Fibroblast of mammary gland (primary cell): ENCODE results near the gene FAM83E.

Source experiments
- DNase-seq: peaks from one replicate; pipeline ENCODE4 v3.0.0-alpha.2; 2010; ENCODE audit warnings: low read depth
- H3K4me3 ChIP-seq: 2 replicates; pipeline ENCODE4 v1.5.1; 2011; ENCODE audit warnings: low read depth, mild to moderate bottlenecking, low read length, moderate library complexity; ENCODE audit not compliant: control insufficient read depth
- CTCF ChIP-seq: conservative IDR thresholded peaks from 2 replicates; pipeline ENCODE4 v1.5.1; 2011; ENCODE audit warnings: low read depth, low read length, inconsistent platforms; ENCODE audit not compliant: control insufficient read depth, insufficient read depth

The FAM83E gene

GRCh38 chr19:48600679-48601417 lies 14.0 kb downstream of the FAM83E start:
- TF ChIP-seq CTCF: no peak
- H3K4me3 ChIP-seq: no peak overlapping the region

GRCh38 chr19:48598996-48599700 lies 15.7 kb downstream of the FAM83E start:
- TF ChIP-seq CTCF: no peak
- H3K4me3 ChIP-seq: no peak overlapping the region

More at GRCh38 chr19:48600679-48601417, 14.0 kb downstream of the FAM83E start:
- DNase-seq: no peak

GRCh38 chr19:48596679-48597465 lies 18.0 kb downstream of the FAM83E start:
- H3K4me3 ChIP-seq: no peak overlapping the region
- DNase-seq: no peak
- no peak for TF ChIP-seq CTCF

More at GRCh38 chr19:48598996-48599700, 15.7 kb downstream of the FAM83E start:
- DNase-seq: no peak

- DNase-seq: no peak
- no peak for TF ChIP-seq CTCF
- H3K4me3 ChIP-seq: no peak overlapping the region
These were observed 18.6 kb downstream of the FAM83E start for GRCh38 chr19:48596237-48596636.

- TF ChIP-seq CTCF: no peak
- DNase-seq: no peak
- no peak overlapping the region for H3K4me3 ChIP-seq
These were observed 19.0 kb downstream of the FAM83E start for GRCh38 chr19:48595833-48596232.

GRCh38 chr19:48595171-48595570 lies 19.7 kb downstream of the FAM83E start:
- TF ChIP-seq CTCF: no peak
- no peak for DNase-seq
- H3K4me3 ChIP-seq: no peak overlapping the region
